Astrocyte of the spinal cord (primary cell): Measurements from ENCODE around the gene VAPB.

Experiments
- DNase-seq: peaks from one replicate; pipeline ENCODE4 v3.0.0; 2011; ENCODE audit warnings: low read depth, low spot score
- H3K4me3 ChIP-seq: 2 replicates; pipeline ENCODE4 v1.5.1; 2011; ENCODE audit warnings: low read depth, mild to moderate bottlenecking, low read length, moderate library complexity
- in situ Hi-C: cut with HindIII; loops from 2 replicates; pipeline ENCODE4 v1.10.0; 2017; ENCODE audit warnings: low sequenced_read_pairs
- TF ChIP-seq, protein P1 (sequence below): IDR thresholded peaks from 2 replicates; pipeline ENCODE4 v1.5.1; 2012; ENCODE audit warnings: low read depth, mild to moderate bottlenecking, low read length, inconsistent platforms

Gene VAPB

DNA sequence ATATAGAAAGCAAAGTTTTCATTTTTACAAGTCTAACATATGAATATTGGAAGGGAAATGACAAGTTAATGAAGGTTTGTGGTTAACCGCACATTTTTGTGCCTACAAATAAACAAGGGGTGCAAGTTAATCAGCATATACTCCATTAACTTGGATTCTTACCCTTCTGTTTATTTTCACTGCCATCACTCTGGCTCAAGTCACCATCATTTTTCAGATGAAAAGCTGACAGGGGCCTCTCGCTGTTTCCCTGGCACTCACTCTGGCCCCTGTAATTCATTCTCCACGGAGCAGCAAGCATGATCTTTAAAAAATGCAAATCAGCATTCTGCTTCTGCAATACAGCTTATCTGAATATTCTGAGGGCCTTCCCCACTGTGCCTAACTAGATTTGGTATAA, 96.4 kb downstream of the VAPB start:
- H3K4me3 ChIP-seq: no peak overlapping the region
- TF ChIP-seq, protein P1, sequence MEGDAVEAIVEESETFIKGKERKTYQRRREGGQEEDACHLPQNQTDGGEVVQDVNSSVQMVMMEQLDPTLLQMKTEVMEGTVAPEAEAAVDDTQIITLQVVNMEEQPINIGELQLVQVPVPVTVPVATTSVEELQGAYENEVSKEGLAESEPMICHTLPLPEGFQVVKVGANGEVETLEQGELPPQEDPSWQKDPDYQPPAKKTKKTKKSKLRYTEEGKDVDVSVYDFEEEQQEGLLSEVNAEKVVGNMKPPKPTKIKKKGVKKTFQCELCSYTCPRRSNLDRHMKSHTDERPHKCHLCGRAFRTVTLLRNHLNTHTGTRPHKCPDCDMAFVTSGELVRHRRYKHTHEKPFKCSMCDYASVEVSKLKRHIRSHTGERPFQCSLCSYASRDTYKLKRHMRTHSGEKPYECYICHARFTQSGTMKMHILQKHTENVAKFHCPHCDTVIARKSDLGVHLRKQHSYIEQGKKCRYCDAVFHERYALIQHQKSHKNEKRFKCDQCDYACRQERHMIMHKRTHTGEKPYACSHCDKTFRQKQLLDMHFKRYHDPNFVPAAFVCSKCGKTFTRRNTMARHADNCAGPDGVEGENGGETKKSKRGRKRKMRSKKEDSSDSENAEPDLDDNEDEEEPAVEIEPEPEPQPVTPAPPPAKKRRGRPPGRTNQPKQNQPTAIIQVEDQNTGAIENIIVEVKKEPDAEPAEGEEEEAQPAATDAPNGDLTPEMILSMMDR: no peak
- in situ Hi-C loops: no loop called here
- no peak for DNase-seq

- in situ Hi-C loops: no loop called here
- H3K4me3 ChIP-seq: no peak overlapping the region
- TF ChIP-seq, protein P1: no peak
- DNase-seq: no peak
Measured at GRCh38 chr20:58486207-58486606, 97.2 kb downstream of the VAPB start.

GRCh38 chr20:58492074-58492718, 103.2 kb downstream of the VAPB start:
- DNase-seq: no peak
- TF ChIP-seq, protein P1: no peak
- in situ Hi-C loops: no loop called here

GRCh38 chr20:58492795-58493524, 103.9 kb downstream of the VAPB start:
- H3K4me3 ChIP-seq: no peak overlapping the region
- no peak for DNase-seq
- TF ChIP-seq, protein P1: no peak
- in situ Hi-C loops: no loop called here

More at GRCh38 chr20:58492074-58492718, 103.2 kb downstream of the VAPB start:
- H3K4me3 ChIP-seq: no peak overlapping the region

- in situ Hi-C loops: no loop called here
- no peak overlapping the region for H3K4me3 ChIP-seq
- TF ChIP-seq, protein P1: no peak
- no peak for DNase-seq
Measured at GRCh38 chr20:58494923-58495622, 106.0 kb downstream of the VAPB start.

DNA sequence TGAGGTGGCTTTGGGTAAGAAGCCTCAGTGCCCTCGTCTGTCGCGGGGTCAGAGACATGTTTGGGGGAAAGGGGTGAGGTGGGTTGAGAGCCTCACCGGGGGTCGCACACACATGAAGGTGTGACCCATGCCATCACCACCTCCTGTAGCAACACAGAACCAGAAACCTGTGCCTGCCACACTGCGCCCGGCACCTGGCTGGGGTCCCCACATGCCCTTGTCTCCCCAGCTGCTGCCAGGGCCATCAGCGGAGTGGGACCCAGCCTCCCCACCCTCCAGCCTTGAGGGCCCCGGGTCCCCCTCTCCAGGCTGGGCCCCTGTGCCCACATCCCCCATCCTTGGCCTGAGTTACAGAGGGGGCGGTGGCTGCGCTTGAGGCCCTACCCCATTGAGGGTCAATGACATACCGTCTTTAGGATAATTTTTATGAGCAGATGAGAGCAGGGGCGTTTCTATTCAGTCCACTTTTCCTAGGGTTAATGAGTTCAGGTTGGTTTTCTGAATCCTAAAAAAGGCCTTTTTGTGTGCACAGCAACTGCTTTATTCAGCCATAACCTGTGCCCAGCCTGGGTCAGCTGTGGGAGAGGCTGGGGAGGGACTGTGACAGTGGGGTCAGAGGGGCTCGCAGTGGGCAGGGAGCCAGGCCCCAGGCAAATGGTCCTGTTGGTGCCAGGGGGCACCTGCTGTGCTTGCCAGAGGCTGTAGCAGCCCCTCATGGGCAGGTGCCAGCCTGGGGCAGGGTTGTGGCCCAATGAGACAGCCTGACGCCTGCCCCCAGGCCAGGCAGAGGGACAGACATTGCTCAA, 106.8 kb downstream of the VAPB start:
- no peak overlapping the region for H3K4me3 ChIP-seq
- no peak for DNase-seq
- TF ChIP-seq, protein P1: no peak
- in situ Hi-C loops: no loop called here
